ENCODE results near the gene LRP10.

Gene LRP10

GRCh38 chr14:22872833-22873520, 1.4 kb downstream of the LRP10 start:
- H3K4me3 ChIP-seq (ENCODE audit: low read length) = peak overlapping the region; percentile 85
- DNase-seq (ENCODE audit: low read depth) = no peak
- TF ChIP-seq CTCF (conservative IDR thresholded peaks at IDR 0.05; ENCODE audit: low read depth, low read length) = no peak

DNA sequence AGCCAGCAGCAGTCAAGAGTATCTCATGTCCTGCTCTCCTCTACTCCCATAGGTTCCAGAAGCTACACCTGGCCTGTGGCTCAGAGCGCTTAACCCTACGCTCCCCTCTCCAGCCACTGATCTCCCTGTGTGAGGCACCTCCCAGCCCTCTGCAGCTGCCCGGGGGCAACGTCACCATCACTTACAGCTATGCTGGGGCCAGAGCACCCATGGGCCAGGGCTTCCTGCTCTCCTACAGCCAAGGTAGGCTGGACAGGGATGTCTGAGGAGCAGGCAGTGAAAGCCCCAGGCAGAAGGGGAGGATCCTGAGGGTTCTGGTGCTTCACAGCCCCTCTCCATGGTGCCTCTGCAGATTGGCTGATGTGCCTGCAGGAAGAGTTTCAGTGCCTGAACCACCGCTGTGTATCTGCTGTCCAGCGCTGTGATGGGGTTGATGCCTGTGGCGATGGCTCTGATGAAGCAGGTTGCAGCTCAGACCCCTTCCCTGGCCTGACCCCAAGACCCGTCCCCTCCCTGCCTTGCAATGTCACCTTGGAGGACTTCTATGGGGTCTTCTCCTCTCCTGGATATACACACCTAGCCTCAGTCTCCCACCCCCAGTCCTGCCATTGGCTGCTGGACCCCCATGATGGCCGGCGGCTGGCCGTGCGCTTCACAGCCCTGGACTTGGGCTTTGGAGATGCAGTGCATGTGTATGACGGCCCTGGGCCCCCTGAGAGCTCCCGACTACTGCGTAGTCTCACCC, 3.6 kb downstream of the LRP10 start:
- TF ChIP-seq CTCF (conservative IDR thresholded peaks at IDR 0.05; ENCODE audit: low read depth, low read length) = no peak
- H3K4me3 ChIP-seq (ENCODE audit: low read length) = no peak overlapping the region
- DNase-seq (ENCODE audit: low read depth) = no peak

- TF ChIP-seq CTCF (conservative IDR thresholded peaks at IDR 0.05; ENCODE audit: low read depth, low read length) = no peak
- no peak for DNase-seq (ENCODE audit: low read depth)
- no peak overlapping the region for H3K4me3 ChIP-seq (ENCODE audit: low read length)
Measured at GRCh38 chr14:22875748-22876319, 4.3 kb downstream of the LRP10 start.

DNA sequence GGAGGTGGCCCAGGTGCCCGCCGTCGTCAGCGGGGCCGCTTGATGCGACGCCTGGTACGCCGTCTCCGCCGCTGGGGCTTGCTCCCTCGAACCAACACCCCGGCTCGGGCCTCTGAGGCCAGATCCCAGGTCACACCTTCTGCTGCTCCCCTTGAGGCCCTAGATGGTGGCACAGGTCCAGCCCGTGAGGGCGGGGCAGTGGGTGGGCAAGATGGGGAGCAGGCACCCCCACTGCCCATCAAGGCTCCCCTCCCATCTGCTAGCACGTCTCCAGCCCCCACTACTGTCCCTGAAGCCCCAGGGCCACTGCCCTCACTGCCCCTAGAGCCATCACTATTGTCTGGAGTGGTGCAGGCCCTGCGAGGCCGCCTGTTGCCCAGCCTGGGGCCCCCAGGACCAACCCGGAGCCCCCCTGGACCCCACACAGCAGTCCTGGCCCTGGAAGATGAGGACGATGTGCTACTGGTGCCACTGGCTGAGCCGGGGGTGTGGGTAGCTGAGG, 5.5 kb downstream of the LRP10 start:
- DNase-seq (ENCODE audit: low read depth) = no peak
- TF ChIP-seq CTCF (conservative IDR thresholded peaks at IDR 0.05; ENCODE audit: low read depth, low read length) = no peak
- no peak overlapping the region for H3K4me3 ChIP-seq (ENCODE audit: low read length)

- no peak overlapping the region for H3K4me3 ChIP-seq (ENCODE audit: low read length)
- TF ChIP-seq CTCF (conservative IDR thresholded peaks at IDR 0.05; ENCODE audit: low read depth, low read length) = no peak
- DNase-seq (ENCODE audit: low read depth) = no peak
Measured at GRCh38 chr14:22878271-22879246, 7.0 kb downstream of the LRP10 start.

DNA sequence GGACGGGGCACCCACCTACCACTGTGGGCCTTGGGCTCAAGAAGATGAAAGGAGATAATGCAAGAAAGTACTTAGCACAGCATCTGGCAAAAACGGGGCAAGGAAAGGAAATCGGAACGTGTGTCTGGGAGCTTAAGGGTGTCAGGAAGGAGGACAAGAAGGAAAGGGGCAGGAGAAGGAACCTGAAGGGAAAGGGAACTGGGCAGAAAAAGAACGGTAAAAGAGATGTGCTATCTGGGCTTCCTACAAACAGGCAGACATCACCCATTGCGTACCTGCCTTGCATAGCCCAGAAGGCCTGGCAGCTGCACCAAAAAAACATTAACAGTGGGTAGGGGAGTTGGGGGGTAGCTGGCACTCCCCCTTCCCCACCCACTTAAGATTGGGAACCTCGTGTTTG, 10.5 kb downstream of the LRP10 start:
- H3K4me3 ChIP-seq (ENCODE audit: low read length) = no peak overlapping the region
- no peak for TF ChIP-seq CTCF (conservative IDR thresholded peaks at IDR 0.05; ENCODE audit: low read depth, low read length)
- DNase-seq (ENCODE audit: low read depth) = no peak

Measured in retinal pigment epithelial cell (primary cell).